Central memory CD8-positive, alpha-beta T cell (primary cell): ENCODE measurements around the gene RYK.

ENCODE experiments used
- ATAC-seq: fragments of 150-1000 bp; cut with Tn5 transposase; replicated peaks from 2 replicates; pipeline ENCODE4 v1.10.0; 2022; ENCODE audit warnings: mild to moderate bottlenecking, moderate FRiP score, moderate number of reproducible peaks; ENCODE audit not compliant: poor library complexity, severe bottlenecking; ENCODE audit errors: extremely low read depth
- DNase-seq, 2 donors: peaks; one replicate each; pipeline ENCODE4 v3.0.0; 2021; ENCODE audit warnings: low spot score in 2 of 2
- H3K27ac Mint-ChIP-seq: one replicate; pipeline ENCODE4 v1.8.0; 2022; ENCODE audit warnings: low read depth, mild to moderate bottlenecking, moderate library complexity, mixed read lengths
- H3K27me3 Mint-ChIP-seq: one replicate; pipeline ENCODE4 v1.8.0; 2022; ENCODE audit warnings: mixed read lengths
- H3K36me3 Mint-ChIP-seq: one replicate; pipeline ENCODE4 v1.8.0; 2022; ENCODE audit warnings: mild to moderate bottlenecking, moderate library complexity, mixed read lengths; ENCODE audit not compliant: insufficient read depth
- H3K4me1 Mint-ChIP-seq: one replicate; pipeline ENCODE4 v1.8.0; 2022; ENCODE audit warnings: mixed read lengths
- H3K4me3 Mint-ChIP-seq: one replicate; pipeline ENCODE4 v1.8.0; 2022; ENCODE audit warnings: mild to moderate bottlenecking, moderate library complexity, mixed read lengths
- H3K9me3 Mint-ChIP-seq: one replicate; pipeline ENCODE4 v1.8.0; 2022; ENCODE audit warnings: mixed read lengths

The RYK gene

GRCh38 chr3:134150476-134150875 is 100.2 kb downstream of the RYK start:
- H3K27ac Mint-ChIP-seq, result no peak overlapping the region
- no peak for DNase-seq
- H3K4me1 Mint-ChIP-seq, result no peaks in the 10 kb centered on the region
- H3K9me3 Mint-ChIP-seq, result no peaks in the 10 kb centered on the region
- no peak overlapping the region for H3K4me3 Mint-ChIP-seq
- ATAC-seq, result no peak
- no peaks in the 10 kb centered on the region for H3K27me3 Mint-ChIP-seq
- H3K36me3 Mint-ChIP-seq, result peaks cover 15% of the 10 kb centered on the region

DNA sequence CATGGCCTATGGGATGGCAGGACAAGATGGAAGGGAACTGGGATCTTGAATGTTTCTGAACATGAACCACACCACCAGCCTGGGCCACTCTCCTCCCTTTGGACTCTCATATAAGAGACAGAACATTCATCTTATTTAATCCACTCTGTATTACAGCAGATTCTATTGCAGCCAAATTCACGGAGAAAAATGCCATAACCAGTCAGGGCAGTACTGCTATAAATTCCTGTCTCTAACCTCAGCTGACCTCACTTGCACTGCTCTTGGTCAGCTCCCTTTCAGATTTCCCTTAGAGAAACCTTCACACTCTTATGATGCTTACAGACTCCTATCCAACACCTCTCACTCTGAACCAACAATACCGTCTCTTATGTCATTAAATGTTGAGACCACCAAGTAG is 101.4 kb downstream of the RYK start:
- Mint-ChIP-seq H3K27ac (no peak overlapping the region), H3K36me3 (peaks cover 9% of the 10 kb centered on the region), H3K4me1 (peaks cover 4% of the 10 kb centered on the region), H3K9me3 (no peaks in the 10 kb centered on the region), H3K27me3 (no peaks in the 10 kb centered on the region), H3K4me3 (no peak overlapping the region)
- DNase-seq (no peak), ATAC-seq (no peak)

DNA sequence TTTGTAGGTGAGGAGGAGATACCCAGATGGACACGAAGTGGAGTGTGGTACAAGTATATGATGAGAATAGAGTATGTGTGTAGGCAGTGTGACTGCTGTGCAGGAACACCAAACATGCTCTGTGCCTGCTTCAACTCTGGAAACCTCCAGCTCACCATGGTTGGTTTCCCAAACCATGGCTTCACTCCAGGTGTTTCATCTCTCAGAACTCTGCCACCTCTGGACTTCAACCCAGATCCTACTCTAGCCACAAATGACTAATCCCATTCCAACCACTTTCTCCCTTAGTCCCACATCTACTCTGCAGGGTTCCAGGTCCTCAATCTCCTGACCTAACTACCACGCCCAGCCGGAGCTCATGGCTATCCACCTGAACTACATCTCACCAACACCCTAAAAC is 102.1 kb downstream of the RYK start:
- Mint-ChIP-seq H3K4me3 (no peak overlapping the region), H3K27me3 (no peaks in the 10 kb centered on the region), H3K36me3 (peaks cover 6% of the 10 kb centered on the region), H3K4me1 (peaks cover 4% of the 10 kb centered on the region), H3K27ac (no peak overlapping the region), H3K9me3 (no peaks in the 10 kb centered on the region)
- DNase-seq (no peak), ATAC-seq (no peak)

GRCh38 chr3:134147411-134147810 is 103.2 kb downstream of the RYK start:
- ATAC-seq (no peak), DNase-seq (no peak)
- Mint-ChIP-seq H3K9me3 (no peaks in the 10 kb centered on the region), H3K27me3 (no peaks in the 10 kb centered on the region), H3K36me3 (peaks cover 4% of the 10 kb centered on the region), H3K4me1 (peaks cover 4% of the 10 kb centered on the region), H3K27ac (no peak overlapping the region), H3K4me3 (no peak overlapping the region)

GRCh38 chr3:134146666-134147065 is 104.0 kb downstream of the RYK start:
- no peaks in the 10 kb centered on the region for H3K27me3 Mint-ChIP-seq
- DNase-seq, result no peak
- no peak for ATAC-seq
- no peak overlapping the region for H3K27ac Mint-ChIP-seq
- no peak overlapping the region for H3K4me3 Mint-ChIP-seq
- H3K9me3 Mint-ChIP-seq, result no peaks in the 10 kb centered on the region
- H3K36me3 Mint-ChIP-seq, result peaks cover 4% of the 10 kb centered on the region
- H3K4me1 Mint-ChIP-seq, result peaks cover 4% of the 10 kb centered on the region

DNA sequence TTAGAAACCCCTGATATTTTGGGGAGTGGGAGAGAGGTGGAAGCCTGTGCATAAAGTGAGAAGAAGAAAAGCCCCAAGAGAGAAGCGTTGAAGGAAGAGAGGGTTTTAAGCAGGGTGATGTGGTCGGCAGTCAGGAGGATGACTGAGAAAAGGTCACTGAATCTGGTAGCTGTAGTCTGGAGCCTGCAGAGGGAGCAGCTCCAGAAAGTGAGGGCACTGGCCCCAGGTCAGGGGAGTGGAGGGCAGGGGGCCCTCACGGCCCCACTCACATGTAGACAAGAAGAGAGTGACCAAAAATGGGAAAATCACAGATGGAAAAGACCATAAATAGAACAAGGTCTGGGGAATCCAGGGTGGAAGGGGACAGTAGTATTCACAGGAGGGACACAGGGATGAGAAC is 105.5 kb downstream of the RYK start:
- peaks cover 4% of the 10 kb centered on the region for H3K36me3 Mint-ChIP-seq
- ATAC-seq (no peak), DNase-seq (no peak)
- H3K27ac Mint-ChIP-seq, result no peak overlapping the region
- peaks cover 7% of the 10 kb centered on the region for H3K9me3 Mint-ChIP-seq
- H3K27me3 Mint-ChIP-seq, result no peaks in the 10 kb centered on the region
- no peak overlapping the region for H3K4me3 Mint-ChIP-seq
- H3K4me1 Mint-ChIP-seq, result peaks cover 4% of the 10 kb centered on the region

DNA sequence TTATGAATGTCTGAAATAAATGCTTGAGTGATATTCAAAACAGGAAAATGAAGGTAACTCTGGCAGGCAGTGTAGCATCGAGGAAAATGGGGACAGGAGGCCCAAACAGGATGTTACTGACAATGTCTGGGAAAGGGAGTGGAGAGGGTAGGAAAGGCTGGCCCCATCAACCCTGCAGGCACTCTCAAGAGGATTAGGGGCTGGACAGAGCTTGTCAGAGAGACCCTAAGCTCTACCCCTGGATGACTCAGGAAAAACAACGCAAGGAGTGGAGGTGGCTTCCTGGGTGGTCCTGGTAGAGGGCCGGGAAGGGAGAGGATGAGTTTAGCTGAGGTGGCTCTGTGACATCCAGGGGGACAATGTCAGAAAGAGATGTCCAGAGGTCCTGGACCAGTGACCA is 106.0 kb downstream of the RYK start:
- peaks cover 4% of the 10 kb centered on the region for H3K36me3 Mint-ChIP-seq
- DNase-seq (no peak), ATAC-seq (no peak)
- H3K27ac Mint-ChIP-seq, result no peak overlapping the region
- H3K4me3 Mint-ChIP-seq, result no peak overlapping the region
- H3K27me3 Mint-ChIP-seq, result no peaks in the 10 kb centered on the region
- peaks cover 7% of the 10 kb centered on the region for H3K9me3 Mint-ChIP-seq
- peaks cover 4% of the 10 kb centered on the region for H3K4me1 Mint-ChIP-seq

- Mint-ChIP-seq H3K27ac (no peak overlapping the region), H3K36me3 (peaks cover 4% of the 10 kb centered on the region), H3K4me1 (peaks cover 4% of the 10 kb centered on the region), H3K27me3 (no peaks in the 10 kb centered on the region), H3K4me3 (no peak overlapping the region), H3K9me3 (peaks cover 7% of the 10 kb centered on the region)
- ATAC-seq (no peak), DNase-seq (no peak)
Observed at GRCh38 chr3:134143828-134144401, 106.7 kb downstream of the RYK start.

DNA sequence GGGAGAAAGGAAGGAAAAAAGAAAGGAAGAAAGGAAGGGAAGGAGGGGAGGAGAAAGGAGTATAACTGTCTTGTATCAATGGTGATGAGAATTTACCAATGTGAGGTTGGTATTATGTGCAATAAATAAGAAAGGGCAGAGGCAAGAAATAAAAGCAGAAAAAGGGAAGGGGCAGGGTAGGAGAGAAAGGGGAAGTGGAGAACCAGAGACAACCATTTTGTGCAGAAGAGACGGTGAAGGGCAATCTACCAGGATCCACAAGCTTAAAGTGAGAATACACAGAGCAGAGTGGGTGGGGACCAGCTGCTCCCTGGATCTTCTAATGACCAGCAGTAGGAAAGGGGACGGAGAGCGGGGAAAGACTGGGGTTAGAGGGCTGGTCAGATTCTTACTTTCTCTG is 114.1 kb downstream of the RYK start:
- H3K4me3 Mint-ChIP-seq, result no peak overlapping the region
- no peaks in the 10 kb centered on the region for H3K4me1 Mint-ChIP-seq
- H3K9me3 Mint-ChIP-seq, result peaks cover 12% of the 10 kb centered on the region
- ATAC-seq (no peak), DNase-seq (no peak)
- H3K27ac Mint-ChIP-seq, result no peak overlapping the region
- no peaks in the 10 kb centered on the region for H3K27me3 Mint-ChIP-seq
- H3K36me3 Mint-ChIP-seq, result no peaks in the 10 kb centered on the region

DNA sequence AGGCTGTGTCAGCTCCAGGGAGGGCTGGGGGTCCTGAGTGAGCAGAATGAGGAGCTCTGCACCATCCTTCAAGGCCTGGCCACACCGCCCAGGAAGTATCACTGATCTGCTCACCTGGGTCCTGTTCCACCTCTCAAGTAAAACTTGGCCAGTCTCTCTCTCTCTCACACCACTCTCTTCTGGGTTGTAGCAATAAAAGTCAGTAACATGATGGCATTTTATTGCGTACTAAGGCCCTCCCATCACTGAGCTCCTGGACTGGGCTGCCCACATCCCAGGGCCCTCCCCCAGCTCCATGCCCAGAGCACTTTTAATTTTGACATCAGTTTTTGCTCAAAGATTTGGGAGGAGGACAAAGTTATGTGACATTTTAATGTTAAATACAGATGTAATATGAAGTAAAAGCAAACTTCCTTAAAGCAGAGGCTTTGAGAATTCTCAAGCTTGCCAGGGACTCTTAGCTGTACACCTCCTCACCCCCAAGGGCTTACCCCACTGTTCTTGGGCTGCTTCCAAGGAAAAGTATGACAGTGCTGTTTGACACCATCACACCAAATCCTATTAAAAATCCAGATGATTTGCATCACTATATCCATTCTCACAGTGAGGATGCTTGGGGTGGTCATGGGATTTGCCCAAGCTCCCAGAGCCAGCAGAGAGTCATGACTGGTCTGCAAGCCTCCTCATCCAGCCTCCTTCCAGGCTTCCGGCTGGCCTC is 115.8 kb downstream of the RYK start:
- H3K27me3 Mint-ChIP-seq, result no peaks in the 10 kb centered on the region
- H3K4me3 Mint-ChIP-seq, result no peak overlapping the region
- ATAC-seq, result no peak
- H3K36me3 Mint-ChIP-seq, result no peaks in the 10 kb centered on the region
- no peak for DNase-seq
- peaks cover 12% of the 10 kb centered on the region for H3K9me3 Mint-ChIP-seq
- H3K4me1 Mint-ChIP-seq, result no peaks in the 10 kb centered on the region
- H3K27ac Mint-ChIP-seq, result no peak overlapping the region

DNA sequence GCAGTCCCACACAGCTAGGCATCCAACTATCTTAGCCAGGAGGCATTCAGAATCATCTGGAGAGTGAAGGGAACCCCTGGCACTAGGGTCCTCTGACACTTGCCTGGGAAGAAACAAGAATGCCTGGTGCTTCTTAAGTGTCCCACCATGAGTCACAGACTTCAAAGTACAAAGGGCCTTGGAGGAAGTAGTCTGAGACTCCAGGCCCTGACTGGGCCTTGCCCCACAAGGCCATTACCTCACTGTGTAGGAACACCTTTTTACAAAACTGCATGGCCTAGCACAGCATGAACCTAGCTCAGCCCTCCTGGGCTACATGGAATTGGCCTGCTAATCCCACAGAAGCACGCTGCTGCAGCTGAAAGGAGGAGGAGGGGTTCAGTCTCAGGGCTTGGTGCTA is 116.4 kb downstream of the RYK start:
- Mint-ChIP-seq H3K4me1 (no peaks in the 10 kb centered on the region), H3K27me3 (no peaks in the 10 kb centered on the region), H3K9me3 (peaks cover 12% of the 10 kb centered on the region), H3K36me3 (no peaks in the 10 kb centered on the region), H3K27ac (no peak overlapping the region), H3K4me3 (no peak overlapping the region)
- no peak for ATAC-seq
- DNase-seq, result no peak

DNA sequence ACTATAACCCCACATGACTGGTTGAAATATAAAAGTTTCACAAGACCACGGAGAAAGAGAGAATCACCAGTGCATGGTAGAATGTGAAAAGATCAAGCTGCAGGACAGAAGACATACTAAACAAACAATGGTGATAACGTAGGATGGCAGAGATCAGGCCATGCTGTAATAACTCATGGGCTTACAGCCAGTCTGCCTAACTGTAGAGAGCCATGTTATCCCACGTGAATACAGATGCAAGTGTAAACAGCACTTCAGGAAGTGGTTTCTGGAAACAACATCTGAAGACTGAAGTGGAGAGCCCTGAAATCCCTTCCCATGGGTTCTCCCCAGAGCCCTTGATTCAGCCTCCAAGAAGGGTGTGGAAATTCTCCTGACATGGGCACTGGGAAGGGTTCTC is 117.7 kb downstream of the RYK start:
- Mint-ChIP-seq H3K27me3 (no peaks in the 10 kb centered on the region), H3K9me3 (peaks cover 12% of the 10 kb centered on the region), H3K4me3 (no peak overlapping the region), H3K27ac (no peak overlapping the region), H3K36me3 (no peaks in the 10 kb centered on the region), H3K4me1 (no peaks in the 10 kb centered on the region)
- ATAC-seq (no peak), DNase-seq (no peak)

DNA sequence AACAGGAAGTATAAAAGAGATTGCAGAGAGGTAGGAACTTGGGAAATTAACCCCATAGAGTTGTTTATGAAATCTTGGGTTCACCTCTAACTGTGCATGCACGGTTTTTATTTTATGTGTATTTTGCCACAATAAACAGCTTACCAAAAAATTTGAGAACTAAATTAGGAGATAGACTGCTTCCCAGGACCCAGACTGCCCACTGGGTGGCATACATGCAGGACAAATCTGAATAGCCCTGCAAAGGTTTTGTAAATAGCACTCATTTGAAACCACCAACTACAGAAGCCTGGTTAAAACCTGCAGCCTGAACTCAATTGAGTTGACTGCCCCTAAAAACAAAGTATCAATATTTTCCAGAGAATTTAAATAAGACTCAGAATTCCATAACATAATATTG is 124.5 kb downstream of the RYK start:
- no peaks in the 10 kb centered on the region for H3K36me3 Mint-ChIP-seq
- H3K4me1 Mint-ChIP-seq, result no peaks in the 10 kb centered on the region
- no peak for ATAC-seq
- peaks cover 9% of the 10 kb centered on the region for H3K27me3 Mint-ChIP-seq
- peaks cover 19% of the 10 kb centered on the region for H3K9me3 Mint-ChIP-seq
- H3K4me3 Mint-ChIP-seq, result no peak overlapping the region
- H3K27ac Mint-ChIP-seq, result no peak overlapping the region
- no peak for DNase-seq
